HepG2 (cell line): ENCODE data around the gene AP4M1. TPM values are rescaled to one million over a fixed set of nuclear protein-coding genes. Genes with fewer than 3 reads are reported as not detected.
A peak's percentile ranks its signal among the peaks of the same experiment; 100 is the strongest.

ENCODE experiments used
- CCAR2 ChIP-seq: fragments of 200-400 bp; formaldehyde crosslinking; optimal IDR thresholded peaks from 2 replicates; pipeline ENCODE3; 2018; ENCODE audit warnings: low read depth, mild to moderate bottlenecking, low read length, moderate library complexity
- DNMT1 ChIP-seq: sonication (generic); formaldehyde crosslinking; IDR thresholded peaks from 2 replicates; pipeline ENCODE4 v1.5.1; 2020; ENCODE audit warnings: mild to moderate bottlenecking, missing genetic modification reagents
- FOSL1 ChIP-seq: sonication (generic); formaldehyde crosslinking; IDR thresholded peaks from 2 replicates; pipeline ENCODE4 v1.9.0; 2021; ENCODE audit warnings: missing genetic modification reagents, borderline replicate concordance
- GTF2F1 ChIP-seq: fragments of 150-350 bp; IDR thresholded peaks from 2 replicates; pipeline ENCODE4 v1.6.1; 2014; ENCODE audit warnings: low read length
- HHEX ChIP-seq: IDR thresholded peaks from 2 replicates; pipeline ENCODE4 v1.6.1; 2016; ENCODE audit warnings: control low read depth
- KDM2A ChIP-seq: sonication (generic); formaldehyde crosslinking; IDR thresholded peaks from 2 replicates; pipeline ENCODE4 v1.4.0; 2020; ENCODE audit warnings: low read depth, missing genetic modification reagents, borderline replicate concordance
- NFATC3 ChIP-seq: sonication (generic); formaldehyde crosslinking; IDR thresholded peaks from 2 replicates; pipeline ENCODE4 v1.5.1; 2020; ENCODE audit warnings: mild to moderate bottlenecking, missing genetic modification reagents
- NPAS2 ChIP-seq: sonication (generic); formaldehyde crosslinking; IDR thresholded peaks from 2 replicates; pipeline ENCODE4 v1.8.0; 2022; ENCODE audit warnings: mild to moderate bottlenecking, missing genetic modification reagents, borderline replicate concordance
- PHF21A ChIP-seq: sonication (generic); formaldehyde crosslinking; IDR thresholded peaks from 2 replicates; pipeline ENCODE4 v1.5.0; 2020; ENCODE audit warnings: mild to moderate bottlenecking, missing genetic modification reagents
- PRMT3 ChIP-seq: sonication (generic); formaldehyde crosslinking; IDR thresholded peaks from 2 replicates; pipeline ENCODE4 v1.8.1; 2022; ENCODE audit warnings: low read depth, mild to moderate bottlenecking, moderate library complexity, missing genetic modification reagents, borderline replicate concordance
- RAD21 ChIP-seq: fragments of 450-650 bp; formaldehyde crosslinking; IDR thresholded peaks from 2 replicates; pipeline ENCODE4 v1.5.0; 2020; ENCODE audit warnings: mild to moderate bottlenecking
- SALL1 ChIP-seq: sonication (generic); formaldehyde crosslinking; IDR thresholded peaks from 2 replicates; pipeline ENCODE4 v1.8.0; 2022; ENCODE audit warnings: mild to moderate bottlenecking, missing genetic modification reagents
- SMYD3 ChIP-seq: sonication (generic); formaldehyde crosslinking; IDR thresholded peaks from 2 replicates; pipeline ENCODE4 v1.8.1; 2023; ENCODE audit warnings: mild to moderate bottlenecking, missing genetic modification reagents
- SOX5 ChIP-seq: IDR thresholded peaks from 2 replicates; pipeline ENCODE4 v1.6.1; 2016; ENCODE audit warnings: borderline replicate concordance
- TEAD3 ChIP-seq: optimal IDR thresholded peaks from 2 replicates; pipeline ENCODE3; 2016; ENCODE audit warnings: borderline replicate concordance
- ZBTB26 ChIP-seq: IDR thresholded peaks from 2 replicates; pipeline ENCODE4 v1.6.1; 2016; ENCODE audit warnings: missing compliant biosample characterization, missing genetic modification reagents, borderline replicate concordance
- ZBTB42 ChIP-seq: sonication (generic); formaldehyde crosslinking; IDR thresholded peaks from 2 replicates; pipeline ENCODE4 v1.5.0; 2020; ENCODE audit warnings: mild to moderate bottlenecking, missing genetic modification reagents
- ZNF232 ChIP-seq: sonication (generic); formaldehyde crosslinking; IDR thresholded peaks from 2 replicates; pipeline ENCODE4 v1.4.0; 2020; ENCODE audit warnings: missing genetic modification reagents, borderline replicate concordance
- ZNF317 ChIP-seq: sonication (generic); formaldehyde crosslinking; IDR thresholded peaks from 2 replicates; pipeline ENCODE4 v1.5.0; 2020; ENCODE audit warnings: mild to moderate bottlenecking, missing genetic modification reagents
- ZNF33B ChIP-seq: sonication (generic); formaldehyde crosslinking; IDR thresholded peaks from 2 replicates; pipeline ENCODE4 v1.5.1; 2020; ENCODE audit warnings: mild to moderate bottlenecking, missing genetic modification reagents
- ZNF484 ChIP-seq: sonication (generic); formaldehyde crosslinking; IDR thresholded peaks from 2 replicates; pipeline ENCODE4 v1.5.1; 2020; ENCODE audit warnings: mild to moderate bottlenecking, low read depth, missing genetic modification reagents, borderline replicate concordance
- ZNF576 ChIP-seq: sonication (generic); formaldehyde crosslinking; IDR thresholded peaks from 2 replicates; pipeline ENCODE4 v1.4.0; 2020; ENCODE audit warnings: mild to moderate bottlenecking, missing genetic modification reagents
- ZNF615 ChIP-seq: sonication (generic); formaldehyde crosslinking; IDR thresholded peaks from 2 replicates; pipeline ENCODE4 v1.5.0; 2020; ENCODE audit warnings: mild to moderate bottlenecking, missing genetic modification reagents, borderline replicate concordance
- polyA plus RNA-seq, 8 experiments: library from polyadenylated mRNA; depleted of rRNA in 3 of 8; stranded (reverse) in 7 of 8; unstranded in 1 of 8; fragments of >200 nt; fragmentation: Illumina TruSeq in 4 of 8; extraction: Trizol in 4 of 8; gene quantifications; 2 replicates each; pipeline versions ENCODE4 v1.2.1 to v1.2.3, GENCODE V29; 2011 to 2016; ENCODE audit warnings: low read depth in 4 of 8, missing spikeins in 1 of 8, mixed read lengths in 1 of 8; ENCODE audit not compliant: insufficient read depth in 1 of 8
- total RNA-seq, 5 experiments: library from RNA; depleted of rRNA; stranded (reverse); fragments of >200 nt; fragmentation: Illumina TruSeq; extraction: Trizol; gene quantifications; 2 replicates each; pipeline ENCODE4 v1.2.3, GENCODE V29; 2016; ENCODE audit warnings: low read depth in 1 of 5
- TF ChIP-seq, protein P1 (sequence below): sonication (generic); formaldehyde crosslinking; IDR thresholded peaks from 2 replicates; pipeline ENCODE4 v1.4.0; 2020; ENCODE audit warnings: missing genetic modification reagents
- TF ChIP-seq, protein P2 (sequence below): sonication (generic); formaldehyde crosslinking; IDR thresholded peaks from 2 replicates; pipeline ENCODE4 v1.5.1; 2020; ENCODE audit warnings: mild to moderate bottlenecking, missing genetic modification reagents, borderline replicate concordance
- TF ChIP-seq, protein P3 (sequence below): sonication (generic); formaldehyde crosslinking; IDR thresholded peaks from 2 replicates; pipeline ENCODE4 v1.8.1; 2022; ENCODE audit warnings: mild to moderate bottlenecking, missing genetic modification reagents

The AP4M1 gene
- total and polyA plus RNA-seq, 2 of the 13 experiments (the other 11 are each of a cell fraction or from before 2014, with no cell fraction given), result 6.3 to 9.7 TPM

DNA sequence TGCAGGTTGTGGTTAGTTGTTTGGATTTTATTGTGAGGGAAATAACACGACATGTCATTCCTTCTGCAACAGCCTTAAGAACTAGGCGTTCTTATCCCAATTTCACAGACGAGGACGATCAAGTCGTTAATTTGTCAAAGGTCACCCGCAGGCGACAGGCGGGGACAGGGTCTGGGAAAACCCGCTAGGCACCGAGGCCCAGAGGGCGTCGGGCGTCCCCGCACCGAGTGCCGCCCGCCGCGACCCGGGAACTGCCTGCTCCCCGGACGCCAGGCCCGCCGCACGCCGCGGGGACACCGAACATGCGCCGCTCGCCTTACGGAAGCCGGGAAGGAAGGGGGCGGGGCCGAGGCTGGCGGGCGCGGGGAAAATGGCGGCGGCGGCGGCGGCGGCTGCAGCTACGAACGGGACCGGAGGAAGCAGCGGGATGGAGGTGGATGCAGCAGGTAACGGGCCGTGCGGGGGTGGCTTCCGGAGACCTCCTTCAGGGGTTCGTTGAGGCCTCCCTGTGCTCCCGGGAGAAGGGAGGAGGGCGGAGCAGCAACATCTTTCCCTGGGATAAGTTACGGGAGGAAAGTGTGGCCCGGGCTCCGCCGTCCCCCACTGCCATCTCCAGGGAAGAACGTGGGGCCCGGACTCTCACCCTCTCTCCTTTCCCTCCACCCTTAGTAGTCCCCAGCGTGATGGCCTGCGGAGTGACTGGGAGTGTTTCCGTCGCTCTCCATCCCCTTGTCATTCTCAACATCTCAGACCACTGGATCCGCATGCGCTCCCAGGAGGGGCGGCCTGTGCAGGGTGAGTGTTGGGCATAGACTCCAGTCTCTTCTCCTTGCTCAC is 12.6 kb upstream of the AP4M1 start, which contains the start of gene COPS6 (continued):
- TF ChIP-seq NPAS2 (CRISPR knock-in tag) (0 out of 2 replicates have a peak, but pooled peaks have one; percentile 75), PRMT3 (CRISPR knock-in tag) (peak; percentile 89; the same call in 1 of the 2 replicates), CCAR2 (no peak), NFATC3 (CRISPR knock-in tag) (no peak), SOX5 (CRISPR knock-in tag) (peak; percentile 41; the same call in 1 of the 2 replicates), ZBTB42 (CRISPR knock-in tag) (peak; percentile 90; the same call in 1 of the 2 replicates), ZNF232 (CRISPR knock-in tag) (peak; percentile 56), ZNF317 (CRISPR knock-in tag) (no peak), ZBTB26 (CRISPR knock-in tag) (0 out of 2 replicates have a peak, but pooled peaks have one; percentile 59), SALL1 (CRISPR knock-in tag) (peak; percentile 93), FOSL1 (no peak), ZNF484 (CRISPR knock-in tag) (peak; percentile 68; the same call in 1 of the 2 replicates), DNMT1 (peak; percentile 30; the same call in 1 of the 2 replicates), GTF2F1 (no peak), RAD21 (CRISPR knock-in tag) (peak; percentile 50; the same call in 1 of the 2 replicates), TEAD3 (peak; percentile 65), KDM2A (CRISPR knock-in tag) (peak; percentile 93), ZNF33B (CRISPR knock-in tag) (peak; percentile 99; the same call in 1 of the 2 replicates), ZNF615 (CRISPR knock-in tag) (peak; percentile 86), HHEX (no peak), SMYD3 (CRISPR knock-in tag) (peak; percentile 76), PHF21A (CRISPR knock-in tag) (no peak), ZNF576 (CRISPR knock-in tag) (0 out of 2 replicates have a peak, but pooled peaks have one; percentile 30)
- TF ChIP-seq, protein P1, sequence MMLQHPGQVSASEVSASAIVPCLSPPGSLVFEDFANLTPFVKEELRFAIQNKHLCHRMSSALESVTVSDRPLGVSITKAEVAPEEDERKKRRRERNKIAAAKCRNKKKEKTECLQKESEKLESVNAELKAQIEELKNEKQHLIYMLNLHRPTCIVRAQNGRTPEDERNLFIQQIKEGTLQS, result peak; percentile 14; the same call in 1 of the 2 replicates
- TF ChIP-seq, protein P2, sequence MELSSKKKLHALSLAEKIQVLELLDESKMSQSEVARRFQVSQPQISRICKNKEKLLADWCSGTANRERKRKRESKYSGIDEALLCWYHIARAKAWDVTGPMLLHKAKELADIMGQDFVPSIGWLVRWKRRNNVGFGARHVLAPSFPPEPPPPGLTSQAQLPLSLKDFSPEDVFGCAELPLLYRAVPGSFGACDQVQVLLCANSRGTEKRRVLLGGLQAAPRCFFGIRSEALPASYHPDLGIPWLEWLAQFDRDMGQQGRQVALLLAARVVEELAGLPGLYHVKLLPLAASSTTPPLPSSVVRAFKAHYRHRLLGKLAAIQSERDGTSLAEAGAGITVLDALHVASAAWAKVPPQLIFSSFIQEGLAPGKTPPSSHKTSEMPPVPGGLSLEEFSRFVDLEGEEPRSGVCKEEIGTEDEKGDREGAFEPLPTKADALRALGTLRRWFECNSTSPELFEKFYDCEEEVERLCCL (CRISPR knock-in tag), result peak; percentile 69; the same call in 1 of the 2 replicates
- TF ChIP-seq, protein P3, sequence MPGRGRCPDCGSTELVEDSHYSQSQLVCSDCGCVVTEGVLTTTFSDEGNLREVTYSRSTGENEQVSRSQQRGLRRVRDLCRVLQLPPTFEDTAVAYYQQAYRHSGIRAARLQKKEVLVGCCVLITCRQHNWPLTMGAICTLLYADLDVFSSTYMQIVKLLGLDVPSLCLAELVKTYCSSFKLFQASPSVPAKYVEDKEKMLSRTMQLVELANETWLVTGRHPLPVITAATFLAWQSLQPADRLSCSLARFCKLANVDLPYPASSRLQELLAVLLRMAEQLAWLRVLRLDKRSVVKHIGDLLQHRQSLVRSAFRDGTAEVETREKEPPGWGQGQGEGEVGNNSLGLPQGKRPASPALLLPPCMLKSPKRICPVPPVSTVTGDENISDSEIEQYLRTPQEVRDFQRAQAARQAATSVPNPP, result peak; percentile 90
